Activated CD8-positive, alpha-beta T cell treated with anti-CD3 and anti-CD28 coated beads, Interleukin-2, amount 10 ng/mL, durations not matched to agents 7 days and 5 days (primary cell): ENCODE data around the gene RANBP9. TPM values are rescaled to one million over a fixed set of nuclear protein-coding genes. Genes with fewer than 3 reads are reported as not detected.

ENCODE experiments used
- ATAC-seq: fragments of 150-1000 bp; cut with Tn5 transposase; one replicate; pipeline ENCODE4 v1.10.0; 2021; ENCODE audit warnings: moderate library complexity
- CTCF ChIA-PET: fragments of 350-600 bp; sonication (Branson Sonifier 250); formaldehyde crosslinking; loops from one replicate; lab custom pipeline; 2021; ENCODE audit warnings: antibody characterized with exemption; lab: Charles Lee
- POLR2A ChIA-PET: fragments of 350-600 bp; sonication (Branson Sonifier 250); formaldehyde crosslinking; loops from one replicate; lab custom pipeline; 2021; ENCODE audit warnings: antibody characterized with exemption; lab: Charles Lee
- DNase-seq: peaks from one replicate; pipeline ENCODE4 v3.0.0-alpha.2; 2020
- H3K27ac Mint-ChIP-seq: one replicate; pipeline ENCODE4 v1.8.0; 2021; ENCODE audit warnings: mild to moderate bottlenecking, mixed read lengths
- H3K27me3 Mint-ChIP-seq: one replicate; pipeline ENCODE4 v1.8.0; 2021; ENCODE audit warnings: low read depth, mixed read lengths
- H3K36me3 Mint-ChIP-seq: one replicate; pipeline ENCODE4 v1.8.0; 2021; ENCODE audit warnings: low read depth, mixed read lengths
- H3K4me1 Mint-ChIP-seq: one replicate; pipeline ENCODE4 v1.8.0; 2021; ENCODE audit warnings: low read depth, mixed read lengths
- H3K4me3 Mint-ChIP-seq: one replicate; pipeline ENCODE4 v1.8.0; 2021; ENCODE audit warnings: mild to moderate bottlenecking, mixed read lengths
- H3K9me3 Mint-ChIP-seq: one replicate; pipeline ENCODE4 v1.8.0; 2022; ENCODE audit warnings: mixed read lengths; ENCODE audit not compliant: insufficient read depth
- total RNA-seq, 2 experiments: library from RNA; stranded (reverse); gene quantifications; one replicate each; pipeline ENCODE4 v1.2.3, GENCODE V29; 2021

Gene RANBP9
- total RNA-seq, 2 experiments from 2014 or later, result 50.0 to 53.4 TPM

GRCh38 chr6:13694562-13694961 lies 17.1 kb downstream of the RANBP9 start:
- CTCF ChIA-PET, result interaction anchor here (1.1 to 3.5 kb wide), 6 partner anchors 9 to 32 kb away, joined by 3 to 16 read pairs (median 4); no protein-coding TSS in a partner anchor
- POLR2A ChIA-PET, result interaction anchor here (0.7 to 4.0 kb wide), 4 partner anchors 8 to 80 kb away, joined by 3 to 20 read pairs (median 4); partner anchors contain the start of genes NOL7 and RANBP9
- H3K9me3 Mint-ChIP-seq, result no peaks in the 10 kb centered on the region
- no peak overlapping the region for H3K4me3 Mint-ChIP-seq
- ATAC-seq (no peak), DNase-seq (no peak)
- H3K4me1 Mint-ChIP-seq, result peaks cover 55% of the 10 kb centered on the region
- H3K36me3 Mint-ChIP-seq, result peaks cover 59% of the 10 kb centered on the region
- H3K27ac Mint-ChIP-seq, result no peak overlapping the region
- no peaks in the 10 kb centered on the region for H3K27me3 Mint-ChIP-seq

- DNase-seq, result no peak
- Mint-ChIP-seq H3K36me3 (peaks cover 53% of the 10 kb centered on the region), H3K9me3 (no peaks in the 10 kb centered on the region), H3K27me3 (no peaks in the 10 kb centered on the region), H3K27ac (no peak overlapping the region), H3K4me1 (peaks cover 50% of the 10 kb centered on the region), H3K4me3 (no peak overlapping the region)
- no peak for ATAC-seq
- ChIA-PET POLR2A (interaction anchor here (0.8 kb wide), 2 partner anchors 22 to 855 kb away, joined by 3 to 4 read pairs; partner anchors contain the start of gene RANBP9), CTCF (interaction anchor here (1.9 kb wide), 1 partner anchor 22 kb away, joined by 5 read pairs; the partner anchor contains the start of gene RANBP9)
Measured at GRCh38 chr6:13689511-13690256, 22.0 kb downstream of the RANBP9 start.

- Mint-ChIP-seq H3K4me1 (peaks cover 51% of the 10 kb centered on the region), H3K27ac (peak overlapping the region; percentile 61), H3K27me3 (no peaks in the 10 kb centered on the region), H3K36me3 (peaks cover 54% of the 10 kb centered on the region), H3K9me3 (no peaks in the 10 kb centered on the region), H3K4me3 (no peak overlapping the region)
- ATAC-seq, result peak; percentile 14
- ChIA-PET CTCF (interaction anchor here (0.9 to 1.9 kb wide), 3 partner anchors 20 to 74 kb away, joined by 3 to 6 read pairs (median 5); partner anchors contain the start of gene NOL7), POLR2A (interaction anchor here (0.8 to 1.1 kb wide), 3 partner anchors 15 to 856 kb away, joined by 3 to 4 read pairs (median 3); partner anchors contain the start of gene RANBP9)
- DNase-seq, result no peak
Measured at GRCh38 chr6:13688692-13689196, 22.9 kb downstream of the RANBP9 start.

GRCh38 chr6:13687917-13688351 lies 23.7 kb downstream of the RANBP9 start:
- Mint-ChIP-seq H3K4me3 (no peak overlapping the region), H3K27ac (peak overlapping the region; percentile 50), H3K9me3 (no peaks in the 10 kb centered on the region), H3K27me3 (no peaks in the 10 kb centered on the region), H3K36me3 (peaks cover 52% of the 10 kb centered on the region), H3K4me1 (peaks cover 54% of the 10 kb centered on the region)
- ChIA-PET CTCF (interaction anchor here (0.9 to 1.9 kb wide), 5 partner anchors 8 to 73 kb away, joined by 3 to 7 read pairs (median 5); partner anchors contain the start of gene NOL7), POLR2A (interaction anchor here (1.1 to 1.9 kb wide), 3 partner anchors 8 to 73 kb away, joined by 3 to 5 read pairs (median 3); partner anchors contain the start of gene NOL7)
- peak; percentile 48 for ATAC-seq
- no peak for DNase-seq

- Mint-ChIP-seq H3K36me3 (peaks cover 53% of the 10 kb centered on the region), H3K4me3 (no peak overlapping the region), H3K9me3 (peaks cover 5% of the 10 kb centered on the region), H3K27ac (no peak overlapping the region), H3K27me3 (no peaks in the 10 kb centered on the region), H3K4me1 (peaks cover 68% of the 10 kb centered on the region)
- no peak for ATAC-seq
- POLR2A ChIA-PET, result no interaction called here
- CTCF ChIA-PET, result interaction anchor here (0.9 to 1.5 kb wide), 3 partner anchors 10 to 69 kb away, joined by 3 to 5 read pairs (median 4); partner anchors contain the start of gene NOL7
- no peak for DNase-seq
Measured at GRCh38 chr6:13684855-13685254, 26.8 kb downstream of the RANBP9 start.

- peaks cover 7% of the 10 kb centered on the region for H3K9me3 Mint-ChIP-seq
- H3K27me3 Mint-ChIP-seq, result no peaks in the 10 kb centered on the region
- ChIA-PET CTCF (no interaction called here), POLR2A (no interaction called here)
- peaks cover 55% of the 10 kb centered on the region for H3K4me1 Mint-ChIP-seq
- peaks cover 53% of the 10 kb centered on the region for H3K36me3 Mint-ChIP-seq
- ATAC-seq (no peak), DNase-seq (no peak)
- H3K27ac Mint-ChIP-seq, result peak overlapping the region; percentile 65
- no peak overlapping the region for H3K4me3 Mint-ChIP-seq
Measured at GRCh38 chr6:13683038-13683437, 28.6 kb downstream of the RANBP9 start.

GRCh38 chr6:13682346-13682745 lies 29.3 kb downstream of the RANBP9 start:
- Mint-ChIP-seq H3K27me3 (no peaks in the 10 kb centered on the region), H3K27ac (peak overlapping the region; percentile 65), H3K36me3 (peaks cover 50% of the 10 kb centered on the region), H3K4me1 (peaks cover 48% of the 10 kb centered on the region), H3K9me3 (peaks cover 7% of the 10 kb centered on the region), H3K4me3 (no peak overlapping the region)
- no peak for ATAC-seq
- DNase-seq, result no peak
- ChIA-PET CTCF (no interaction called here), POLR2A (no interaction called here)

GRCh38 chr6:13681305-13682061 lies 30.2 kb downstream of the RANBP9 start:
- H3K4me3 Mint-ChIP-seq, result peak overlapping the region; percentile 51
- CTCF ChIA-PET, result interaction anchor here (0.8 to 2.6 kb wide), 2 partner anchors 11 to 66 kb away, joined by 5 to 11 read pairs; partner anchors contain the start of gene NOL7
- peak overlapping the region; percentile 84 for H3K27ac Mint-ChIP-seq
- DNase-seq (no peak), ATAC-seq (peak; percentile 79)
- peaks cover 43% of the 10 kb centered on the region for H3K4me1 Mint-ChIP-seq
- peaks cover 52% of the 10 kb centered on the region for H3K36me3 Mint-ChIP-seq
- POLR2A ChIA-PET, result interaction anchor here (0.6 to 2.0 kb wide), 5 partner anchors 29 to 562 kb away, joined by 3 to 8 read pairs (median 4); partner anchors contain the start of genes NOL7 and RANBP9
- H3K27me3 Mint-ChIP-seq, result no peaks in the 10 kb centered on the region
- peaks cover 15% of the 10 kb centered on the region for H3K9me3 Mint-ChIP-seq

GRCh38 chr6:13680448-13680968 lies 31.1 kb downstream of the RANBP9 start:
- Mint-ChIP-seq H3K27ac (no peak overlapping the region), H3K4me1 (peaks cover 44% of the 10 kb centered on the region), H3K36me3 (peaks cover 55% of the 10 kb centered on the region), H3K4me3 (no peak overlapping the region), H3K9me3 (peaks cover 18% of the 10 kb centered on the region), H3K27me3 (no peaks in the 10 kb centered on the region)
- ChIA-PET CTCF (interaction anchor here (1.2 to 2.6 kb wide), 3 partner anchors 10 to 65 kb away, joined by 3 to 11 read pairs (median 4); partner anchors contain the start of gene NOL7), POLR2A (interaction anchor here (0.7 to 2.0 kb wide), 3 partner anchors 10 to 65 kb away, joined by 4 to 8 read pairs (median 4); partner anchors contain the start of genes NOL7 and RANBP9)
- no peak for DNase-seq
- ATAC-seq, result no peak

- Mint-ChIP-seq H3K36me3 (peaks cover 54% of the 10 kb centered on the region), H3K4me3 (no peak overlapping the region), H3K4me1 (peaks cover 45% of the 10 kb centered on the region), H3K9me3 (peaks cover 18% of the 10 kb centered on the region), H3K27me3 (no peaks in the 10 kb centered on the region), H3K27ac (no peak overlapping the region)
- DNase-seq, result no peak
- no peak for ATAC-seq
- POLR2A ChIA-PET, result interaction anchor here (0.7 to 2.0 kb wide), 2 partner anchors 9 to 31 kb away, joined by 4 to 8 read pairs; partner anchors contain the start of gene RANBP9
- CTCF ChIA-PET, result interaction anchor here (1.2 to 2.6 kb wide), 3 partner anchors 10 to 65 kb away, joined by 3 to 11 read pairs (median 4); partner anchors contain the start of gene NOL7
Measured at GRCh38 chr6:13679996-13680395, 31.6 kb downstream of the RANBP9 start.
